HL-60 (cell line): ENCODE data around the gene LCE7A.

ENCODE experiments used
- DNase-seq, 2 experiments: peaks; one replicate each; pipeline ENCODE4 v3.0.0-alpha.2; 2010 to 2020; ENCODE audit warnings: low read depth in 1 of 2, low spot score in 1 of 2
- H3K27ac ChIP-seq: fragments of 250-450 bp; sonication (Bioruptor Pico); replicated peaks from 2 replicates; pipeline ENCODE4 v1.5.1; 2020; ENCODE audit warnings: mild to moderate bottlenecking, moderate library complexity
- H3K27me3 ChIP-seq: fragments of 250-450 bp; sonication (Bioruptor Pico); 2 replicates; pipeline ENCODE4 v1.5.1; 2021; ENCODE audit warnings: mild to moderate bottlenecking, moderate library complexity; ENCODE audit not compliant: insufficient read depth, poor library complexity, severe bottlenecking
- H3K4me3 ChIP-seq: replicated peaks from 2 replicates; pipeline ENCODE4 v1.5.1; 2011; ENCODE audit warnings: mild to moderate bottlenecking, control low read depth, low read length; ENCODE audit not compliant: insufficient read depth
- GABPA ChIP-seq: IDR thresholded peaks from 2 replicates; pipeline ENCODE4 v1.6.1; 2012; ENCODE audit warnings: low read depth
- POLR2AphosphoS5 ChIP-seq: IDR thresholded peaks from 2 replicates; pipeline ENCODE4 v1.6.1; 2012; ENCODE audit warnings: low read depth
- SPI1 ChIP-seq: IDR thresholded peaks from 2 replicates; pipeline ENCODE4 v1.6.1; 2012; ENCODE audit warnings: low read depth, mild to moderate bottlenecking, borderline replicate concordance
- TF ChIP-seq, protein P1 (sequence below): IDR thresholded peaks from one replicate; pipeline ENCODE4 v1.5.1; 2011; ENCODE audit warnings: low read length, control low read depth, inconsistent platforms; ENCODE audit not compliant: insufficient read depth
- TF ChIP-seq, protein P2 (sequence below): IDR thresholded peaks from 2 replicates; pipeline ENCODE4 v1.6.1; 2012; ENCODE audit warnings: low read depth; ENCODE audit not compliant: insufficient replicate concordance

LCE7A gene

DNA sequence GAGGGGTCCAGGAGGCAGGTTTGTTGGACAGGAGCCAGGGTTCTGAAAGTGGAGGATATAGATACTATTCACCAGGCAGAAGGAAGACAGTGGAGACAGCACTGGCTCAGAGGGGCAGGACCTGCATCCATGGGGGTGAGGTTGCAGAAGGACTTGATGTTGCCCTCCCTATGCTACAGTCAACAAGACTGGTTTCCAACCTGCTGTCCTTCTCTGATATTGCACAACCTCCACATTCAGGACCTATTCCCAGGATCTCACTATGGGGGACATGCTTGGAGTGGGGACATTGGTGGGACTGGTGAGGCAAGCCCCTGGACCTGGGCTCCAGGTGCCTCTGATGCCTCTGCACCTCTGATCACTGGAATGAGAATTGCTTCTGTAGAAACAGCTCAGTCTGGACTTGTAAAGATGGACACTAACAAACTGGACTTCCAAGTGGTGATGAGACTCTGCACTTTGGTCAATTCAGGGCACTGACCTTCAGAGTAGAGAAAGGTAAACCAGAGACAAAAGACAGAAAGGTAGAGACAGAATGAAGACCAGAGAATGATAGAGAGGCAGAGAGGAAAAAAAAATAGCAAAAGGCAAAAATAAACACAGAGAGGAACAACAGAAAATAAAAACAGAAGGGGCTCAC is 19.9 kb downstream of the LCE7A start:
- no peak overlapping the region for H3K27ac ChIP-seq

DNA sequence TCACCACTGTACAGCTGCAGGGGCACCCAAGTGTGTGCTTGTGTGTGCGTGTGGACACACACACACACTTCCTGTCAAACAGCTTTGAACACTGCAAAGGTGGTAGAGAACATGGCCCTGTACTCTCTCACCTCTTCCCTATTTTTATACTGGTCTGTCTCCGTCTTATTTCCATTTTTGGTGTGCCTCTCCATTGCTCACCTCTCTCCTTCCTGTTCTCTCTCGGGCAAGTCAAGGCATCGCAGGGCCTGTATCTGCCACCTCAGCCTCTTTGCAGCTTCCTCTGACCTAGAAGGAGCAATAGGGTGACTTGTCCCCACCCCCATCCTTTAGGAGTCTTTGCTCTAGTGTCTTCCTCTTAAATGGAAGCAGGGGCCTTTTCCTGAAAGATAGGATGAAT is 20.5 kb downstream of the LCE7A start:
- no peak overlapping the region for H3K4me3 ChIP-seq
- H3K27ac ChIP-seq, result no peak overlapping the region
- peaks cover 2% of the 10 kb centered on the region for H3K27me3 ChIP-seq
- no peak for DNase-seq
- TF ChIP-seq, protein P1, sequence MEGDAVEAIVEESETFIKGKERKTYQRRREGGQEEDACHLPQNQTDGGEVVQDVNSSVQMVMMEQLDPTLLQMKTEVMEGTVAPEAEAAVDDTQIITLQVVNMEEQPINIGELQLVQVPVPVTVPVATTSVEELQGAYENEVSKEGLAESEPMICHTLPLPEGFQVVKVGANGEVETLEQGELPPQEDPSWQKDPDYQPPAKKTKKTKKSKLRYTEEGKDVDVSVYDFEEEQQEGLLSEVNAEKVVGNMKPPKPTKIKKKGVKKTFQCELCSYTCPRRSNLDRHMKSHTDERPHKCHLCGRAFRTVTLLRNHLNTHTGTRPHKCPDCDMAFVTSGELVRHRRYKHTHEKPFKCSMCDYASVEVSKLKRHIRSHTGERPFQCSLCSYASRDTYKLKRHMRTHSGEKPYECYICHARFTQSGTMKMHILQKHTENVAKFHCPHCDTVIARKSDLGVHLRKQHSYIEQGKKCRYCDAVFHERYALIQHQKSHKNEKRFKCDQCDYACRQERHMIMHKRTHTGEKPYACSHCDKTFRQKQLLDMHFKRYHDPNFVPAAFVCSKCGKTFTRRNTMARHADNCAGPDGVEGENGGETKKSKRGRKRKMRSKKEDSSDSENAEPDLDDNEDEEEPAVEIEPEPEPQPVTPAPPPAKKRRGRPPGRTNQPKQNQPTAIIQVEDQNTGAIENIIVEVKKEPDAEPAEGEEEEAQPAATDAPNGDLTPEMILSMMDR, result no peak
- no peak for TF ChIP-seq POLR2AphosphoS5
- no peak for TF ChIP-seq GABPA

More for the DNA sequence above, 19.9 kb downstream of the LCE7A start:
- TF ChIP-seq POLR2AphosphoS5 (no peak), GABPA (no peak), SPI1 (no peak)
- TF ChIP-seq, protein P2, sequence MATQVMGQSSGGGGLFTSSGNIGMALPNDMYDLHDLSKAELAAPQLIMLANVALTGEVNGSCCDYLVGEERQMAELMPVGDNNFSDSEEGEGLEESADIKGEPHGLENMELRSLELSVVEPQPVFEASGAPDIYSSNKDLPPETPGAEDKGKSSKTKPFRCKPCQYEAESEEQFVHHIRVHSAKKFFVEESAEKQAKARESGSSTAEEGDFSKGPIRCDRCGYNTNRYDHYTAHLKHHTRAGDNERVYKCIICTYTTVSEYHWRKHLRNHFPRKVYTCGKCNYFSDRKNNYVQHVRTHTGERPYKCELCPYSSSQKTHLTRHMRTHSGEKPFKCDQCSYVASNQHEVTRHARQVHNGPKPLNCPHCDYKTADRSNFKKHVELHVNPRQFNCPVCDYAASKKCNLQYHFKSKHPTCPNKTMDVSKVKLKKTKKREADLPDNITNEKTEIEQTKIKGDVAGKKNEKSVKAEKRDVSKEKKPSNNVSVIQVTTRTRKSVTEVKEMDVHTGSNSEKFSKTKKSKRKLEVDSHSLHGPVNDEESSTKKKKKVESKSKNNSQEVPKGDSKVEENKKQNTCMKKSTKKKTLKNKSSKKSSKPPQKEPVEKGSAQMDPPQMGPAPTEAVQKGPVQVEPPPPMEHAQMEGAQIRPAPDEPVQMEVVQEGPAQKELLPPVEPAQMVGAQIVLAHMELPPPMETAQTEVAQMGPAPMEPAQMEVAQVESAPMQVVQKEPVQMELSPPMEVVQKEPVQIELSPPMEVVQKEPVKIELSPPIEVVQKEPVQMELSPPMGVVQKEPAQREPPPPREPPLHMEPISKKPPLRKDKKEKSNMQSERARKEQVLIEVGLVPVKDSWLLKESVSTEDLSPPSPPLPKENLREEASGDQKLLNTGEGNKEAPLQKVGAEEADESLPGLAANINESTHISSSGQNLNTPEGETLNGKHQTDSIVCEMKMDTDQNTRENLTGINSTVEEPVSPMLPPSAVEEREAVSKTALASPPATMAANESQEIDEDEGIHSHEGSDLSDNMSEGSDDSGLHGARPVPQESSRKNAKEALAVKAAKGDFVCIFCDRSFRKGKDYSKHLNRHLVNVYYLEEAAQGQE, result no peak
- TF ChIP-seq, protein P1, result no peak
- no peak for DNase-seq
- Histone ChIP-seq H3K4me3 (no peak overlapping the region), H3K27me3 (peaks cover 2% of the 10 kb centered on the region)

DNA sequence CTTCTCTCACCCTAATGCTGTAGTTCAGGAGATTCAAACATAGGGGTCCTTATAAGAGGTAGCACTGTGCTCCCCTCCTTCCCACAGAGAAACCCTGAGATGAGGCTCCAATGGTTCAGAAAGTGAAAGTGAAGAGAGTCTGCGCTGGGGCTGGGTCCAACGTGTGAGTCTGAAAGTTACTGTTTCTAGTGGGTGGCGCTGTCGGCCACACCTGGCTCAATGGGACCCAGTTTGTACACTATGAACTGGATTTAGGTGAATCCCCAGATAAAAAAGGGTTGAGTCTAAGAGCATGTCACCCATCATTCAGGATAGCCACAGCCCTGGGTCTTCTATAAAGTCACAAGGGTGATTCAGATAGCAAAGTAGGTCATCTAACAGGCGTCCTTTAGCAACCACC is 21.1 kb downstream of the LCE7A start:
- DNase-seq, result no peak
- H3K27ac ChIP-seq, result no peak overlapping the region
- peaks cover 3% of the 10 kb centered on the region for H3K27me3 ChIP-seq
- no peak overlapping the region for H3K4me3 ChIP-seq
- no peak for TF ChIP-seq GABPA
- no peak for TF ChIP-seq SPI1
- TF ChIP-seq, protein P1, result no peak
- TF ChIP-seq, protein P2, result no peak
- no peak for TF ChIP-seq POLR2AphosphoS5

DNA sequence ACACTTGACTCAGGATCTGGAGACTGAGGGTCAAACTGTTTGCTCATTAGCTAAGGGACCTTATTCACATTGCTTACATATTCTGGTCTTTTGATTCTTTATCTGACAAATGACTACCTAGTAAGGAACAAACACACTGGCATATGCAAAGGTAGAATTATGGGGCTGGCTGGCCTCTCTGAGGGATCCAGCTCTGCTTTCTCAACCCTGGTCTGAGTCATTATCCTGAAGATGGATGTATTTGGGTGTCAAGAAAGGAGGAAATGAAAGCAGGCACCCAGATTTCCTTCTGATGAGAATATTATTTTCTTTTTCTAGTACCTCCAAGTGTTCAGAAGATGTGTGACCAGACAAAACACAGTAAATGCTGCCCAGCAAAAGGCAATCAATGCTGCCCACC is 24.3 kb downstream of the LCE7A start:
- H3K27ac ChIP-seq, result no peak overlapping the region
- TF ChIP-seq SPI1, result no peak
- TF ChIP-seq, protein P2, result no peak
- no peak for TF ChIP-seq POLR2AphosphoS5
- TF ChIP-seq, protein P1, result no peak
- TF ChIP-seq GABPA, result no peak
- no peak overlapping the region for H3K4me3 ChIP-seq
- no peak for DNase-seq
- peaks cover 5% of the 10 kb centered on the region for H3K27me3 ChIP-seq
